Measurements from ENCODE around the gene HACD2.

Gene HACD2

DNA sequence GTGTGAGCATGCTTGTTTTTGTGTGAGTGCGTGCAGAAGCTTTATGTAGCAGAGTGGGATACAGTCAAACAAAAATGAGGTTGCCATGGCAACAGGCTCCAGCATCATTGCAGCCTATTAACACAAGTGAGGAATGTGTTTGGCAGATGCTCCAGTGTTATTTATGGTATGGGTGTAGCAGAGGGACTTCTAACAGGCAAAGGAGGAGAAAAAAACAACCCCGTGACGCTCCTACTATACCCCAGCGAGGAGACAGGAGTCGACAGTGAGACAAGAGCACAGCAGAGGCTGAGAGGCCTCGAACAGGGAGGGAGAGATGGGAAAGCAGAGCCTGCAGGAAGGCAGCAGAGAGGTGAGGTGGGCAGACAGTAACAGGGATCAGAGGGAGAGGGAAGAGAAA, 140.8 kb downstream of the HACD2 start:
- no peak for DNase-seq

DNA sequence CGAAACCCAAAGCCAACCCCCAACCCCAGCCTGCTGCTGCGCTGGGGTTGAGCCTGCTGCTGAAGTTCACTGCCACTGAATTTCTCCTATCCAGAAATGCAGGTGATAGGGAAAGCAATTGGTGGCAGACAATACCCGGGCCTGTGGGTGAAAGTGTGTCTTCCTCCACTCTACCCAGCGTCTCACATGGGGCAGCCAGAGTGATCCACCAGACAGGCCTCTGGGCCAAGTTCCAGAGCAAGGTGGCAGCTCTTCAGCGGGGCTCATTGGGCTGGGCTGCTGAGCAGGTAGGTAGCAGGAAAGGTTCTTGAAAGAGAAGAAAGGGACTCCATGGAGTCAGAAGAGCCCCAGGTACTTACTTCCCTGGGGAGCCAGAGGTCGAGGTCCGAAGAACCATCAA, 141.9 kb downstream of the HACD2 start:
- DNase-seq: no peak

DNA sequence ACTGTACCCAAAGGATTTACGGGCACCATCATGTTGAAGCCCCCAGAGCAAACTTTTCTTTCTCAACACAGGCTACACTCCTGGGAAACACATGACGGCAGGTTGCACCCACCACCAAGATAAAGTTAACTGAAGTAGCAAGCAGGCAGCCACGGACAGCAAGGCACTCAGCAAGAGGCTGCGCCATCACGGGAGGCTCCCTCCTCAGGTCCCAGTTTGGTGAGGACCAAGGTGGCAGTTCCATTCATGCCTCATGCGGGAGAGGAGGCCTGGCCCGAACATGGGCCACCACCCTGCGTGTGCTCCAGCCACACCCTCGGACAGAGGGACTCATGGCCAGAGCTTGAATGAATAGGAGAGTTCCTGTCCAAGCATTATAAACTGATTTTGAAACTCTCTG, 142.7 kb downstream of the HACD2 start:
- DNase-seq: no peak
